H1 (cell line): ENCODE measurements around the gene TPPP2. TPM values are rescaled to one million over a fixed set of nuclear protein-coding genes. Genes with fewer than 3 reads are reported as not detected.

Source experiments
- ATF2 ChIP-seq: IDR thresholded peaks from 2 replicates; pipeline ENCODE4 v1.6.1; 2012; ENCODE audit warnings: low read length, inconsistent platforms
- BRCA1 ChIP-seq: IDR thresholded peaks from 2 replicates; pipeline ENCODE4 v1.6.1; 2012; ENCODE audit warnings: low read depth, low read length, improper control_type of control experiment
- CHD2 ChIP-seq: IDR thresholded peaks from 2 replicates; pipeline ENCODE4 v1.6.1; 2012; ENCODE audit warnings: low read length, improper control_type of control experiment
- RAD21 ChIP-seq, 2 experiments: IDR thresholded peaks in 1 of 2; conservative IDR thresholded peaks in 1 of 2; 2 replicates each; pipeline ENCODE4 v1.6.1; 2011; ENCODE audit warnings: low read depth in 2 of 2, low read length in 2 of 2, improper control_type of control experiment in 1 of 2, inconsistent platforms in 1 of 2, mild to moderate bottlenecking in 1 of 2, moderate library complexity in 1 of 2
- RFX5 ChIP-seq: IDR thresholded peaks from 2 replicates; pipeline ENCODE4 v1.6.1; 2011; ENCODE audit warnings: low read depth, low read length, improper control_type of control experiment, borderline replicate concordance
- TAF7 ChIP-seq: optimal IDR thresholded peaks from 2 replicates; pipeline ENCODE3; 2011; ENCODE audit warnings: low read depth, mild to moderate bottlenecking, inconsistent platforms, low read length, moderate library complexity, borderline replicate concordance
- polyA plus RNA-seq, 7 experiments: library from polyadenylated mRNA; depleted of rRNA in 3 of 7; stranded (reverse) in 5 of 7; unstranded in 2 of 7; fragments of >200 nt in 5 of 7; fragments of 200-250 nt in 2 of 7; gene quantifications; 1 replicate in 5 of 7; 2 replicates in 1 of 7; 4 replicates in 1 of 7; pipeline versions ENCODE4 v1.2.1 to v1.2.3, GENCODE V29; 2011 to 2013; ENCODE audit warnings: missing spikeins in 2 of 7, mixed read lengths in 2 of 7
- total RNA-seq: library from RNA; stranded (reverse); fragmentation: NEBNext Ultra II Directional; extraction: Animal tissue kit (Norgen Biotek cat#: 25700); gene quantifications from 2 replicates; pipeline ENCODE4 v1.2.1, GENCODE V29; 2021

Gene TPPP2
- total and polyA plus RNA-seq, 2 of the 8 experiments (the other 6 are each of a cell fraction or from before 2014, with no cell fraction given), result not detected

- TF ChIP-seq RAD21 (IDR thresholded peaks at IDR 0.05 in 1 of 2, conservative IDR thresholded peaks at IDR 0.05 in 1 of 2; ENCODE audit: low read depth in 2 of 2, low read length in 2 of 2), result peak; percentile 91
- no peak for TF ChIP-seq RFX5
- TF ChIP-seq BRCA1, result no peak
- no peak for TF ChIP-seq ATF2
- TF ChIP-seq TAF7, result no peak
- no peak for TF ChIP-seq CHD2
Measured at GRCh38 chr14:21039585-21040369, 9.8 kb downstream of the TPPP2 start (continued).
